Heart left ventricle (tissue), 16 donors: ENCODE measurements around the gene TEX50. TPM values are rescaled to one million over a fixed set of nuclear protein-coding genes. Genes with fewer than 3 reads are reported as not detected.
"Not testable (repeated sequence)": the region's sequence is repeated elsewhere in the genome, so short reads cannot be mapped to it uniquely, and the experiment has no call there.

ENCODE experiments used
- ATAC-seq, 4 donors: fragments of 200-7000 bp; cut with Tn5 transposase; one replicate each; pipeline ENCODE4 v1.9.1; 2020 to 2022; ENCODE audit warnings: moderate library complexity in 4 of 4, mild to moderate bottlenecking in 3 of 4, moderate number of reproducible peaks in 1 of 4
- DNase-seq, 5 donors: peaks; one replicate each; pipeline ENCODE4 v3.0.0-alpha.2; 2020
- H3K27ac ChIP-seq, 12 donors: fragments of 200-600 bp; sonication (generic) in 4 of 12; one replicate each; pipeline versions ENCODE4 v1.5.0 to v1.8.0; 2016 to 2022; ENCODE audit warnings: mild to moderate bottlenecking in 2 of 12
- H3K27me3 ChIP-seq, 9 donors: fragments of 200-600 bp; sonication (generic) in 2 of 9; one replicate each; pipeline versions ENCODE4 v1.5.1 to v1.8.0; 2016 to 2022; ENCODE audit warnings: mild to moderate bottlenecking in 3 of 9
- H3K36me3 ChIP-seq, 9 donors: fragments of 200-600 bp; sonication (generic) in 2 of 9; one replicate each; pipeline versions ENCODE4 v1.5.0 to v1.8.0; 2018 to 2022; ENCODE audit warnings: mild to moderate bottlenecking in 2 of 9
- H3K4me1 ChIP-seq, 12 donors: fragments of 200-600 bp; sonication (generic) in 4 of 12; one replicate each; pipeline versions ENCODE4 v1.5.0 to v1.8.0; 2016 to 2022; ENCODE audit warnings: mild to moderate bottlenecking in 3 of 12
- H3K4me3 ChIP-seq, 12 donors: fragments of 200-600 bp; sonication (generic) in 4 of 12; one replicate each; pipeline versions ENCODE4 v1.5.0 to v1.8.0; 2017 to 2022; ENCODE audit warnings: mild to moderate bottlenecking in 9 of 12, moderate library complexity in 4 of 12
- H3K9me3 ChIP-seq, 12 donors: fragments of 200-600 bp; sonication (generic) in 4 of 12; one replicate each; pipeline versions ENCODE4 v1.5.0 to v1.8.0; 2016 to 2022; ENCODE audit warnings: mild to moderate bottlenecking in 1 of 12
- POLR2A ChIP-seq, 2 donors: fragments of 450-650 bp; IDR thresholded peaks; one replicate each; pipeline ENCODE4 v1.6.1; 2017; ENCODE audit warnings: antibody characterized with exemption in 2 of 2, mild to moderate bottlenecking in 2 of 2, moderate library complexity in 2 of 2
- WGBS, 4 donors: extraction: QIAGEN DNeasy Blood & Tissue Kit in 2 of 4; methylation state at CpG; one replicate each; pipeline versions ENCODE4 v1.1.5 to v1.1.7; 2013 to 2018; 5-methylcytosine and 5-hydroxymethylcytosine counted together
- intact Hi-C, 10 donors: fragments of 100-400 bp; cut with DNase I; formaldehyde crosslinking; loops; one replicate each; pipeline versions ENCODE4 v1.11.1 to v1.14.2; 2022
- long read RNA-seq, 3 donors: library from polyadenylated mRNA; unstranded; transcript quantifications; one replicate each; pipeline ENCODE4 v2.0.0, GENCODE V29; 2020 to 2021
- polyA plus RNA-seq, 2 donors: library from polyadenylated mRNA; stranded (reverse); fragments of 200-250 nt; gene quantifications; one replicate each; pipeline ENCODE4 v1.2.3, GENCODE V29; 2013
- total RNA-seq, 9 donors: library from RNA; depleted of rRNA in 2 of 9; stranded (reverse); fragments of >200 nt in 2 of 9; fragmentation: NEBNext Ultra II Directional in 3 of 9; extraction: Animal tissue kit (Norgen Biotek cat#: 25700) in 3 of 9; gene quantifications; one replicate each; pipeline versions ENCODE4 v1.1.0 to v1.2.4, GENCODE V29; 2016 to 2023
- TF ChIP-seq, protein P1 (sequence below), 12 donors: fragments of 200-600 bp; sonication (generic) in 4 of 12; IDR thresholded peaks; one replicate each; pipeline versions ENCODE4 v1.5.0 to v1.8.0; 2018 to 2022; ENCODE audit warnings: antibody characterized with exemption in 12 of 12, mild to moderate bottlenecking in 5 of 12
- donor health status: ischemic (EF 13 %, LVEDD 7.1; RV severe dilation, severe dysfunction).
- donor health status: healthy with polysubstance abuse.
- donor health status: DM: no; HTN: yes; CAD: no.
- donor health status: DM: no; HTN: no; CAD: no.
- donor health status: ischemic (EF 25% LVEDD 6.9; RV normal size, moderate dysfunction).
- donor health status: ischemic (EF 25% LVEDD 5.7; RV mildly dilated, moderate dysfunction).
- donor health status: healthy.
- donor health status: DM: yes; HTN: yes; CAD: no.
- donor health status: ischemic (EF 35%, LVEDD 5.7; RV mildly dilated, moderate dysfunction).
- donor health status: nonischemic (EF 11% LVEDD 7.7; RV severe dilation, severe dysfunction).
- donor health status: DM: yes; HTN: yes; CAD: no.
- donor health status: PGD.
- donor health status: ischemic (EF 29% LVEDD 5.4; RV normal size, mild dysfunction).
- donor health status: nonischemic (EF 23%, LVEDD 6.1; RV moderate dilation, normal function).

The TEX50 gene, protein sequence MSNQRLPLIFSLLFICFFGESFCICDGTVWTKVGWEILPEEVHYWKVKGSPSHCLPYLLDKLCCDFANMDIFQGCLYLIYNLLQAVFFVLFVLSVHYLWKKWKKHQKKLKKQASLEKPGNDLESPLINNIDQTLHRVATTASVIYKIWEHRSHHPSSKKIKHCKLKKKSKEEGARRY
- total RNA-seq (not detected), polyA plus RNA-seq (not detected)
- long read RNA-seq, donor 1, result 0 reads
- long read RNA-seq, donor 2, result 0 reads
- long read RNA-seq, donor 3, result 0 reads

DNA sequence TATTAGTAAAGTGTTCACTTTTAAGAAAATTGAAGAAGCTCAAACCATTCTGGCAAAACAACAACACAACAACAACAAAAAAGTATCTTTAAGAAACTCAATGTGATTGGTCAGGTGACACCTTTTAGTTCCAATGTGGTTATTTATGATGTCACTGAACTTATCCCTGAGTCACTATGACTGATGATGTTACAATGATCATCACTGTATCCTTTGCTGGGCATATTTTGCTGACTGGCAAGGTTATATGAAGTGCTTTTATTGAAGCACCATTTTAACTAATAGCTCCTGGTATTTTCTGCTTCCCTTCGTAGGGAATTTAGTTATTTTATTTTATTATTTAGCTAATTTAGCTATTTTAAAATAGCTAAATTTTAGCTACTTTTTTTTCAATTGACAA, at the start of gene TEX50:
Gene TEX50, plus strand, starts transcription at position 223 of the 400 bp plus-strand sequence. CDS start 184 bp downstream, outside the sequence.
- ATAC-seq (no peak), DNase-seq (no peak)
- no peaks in the 10 kb centered on the region for H3K27me3 ChIP-seq
- H3K9me3 ChIP-seq, result peaks cover 0 to 14% (median 0%) of the 10 kb centered on the region in 12 donors
- no peak within 1 kb of the TSS for H3K27ac ChIP-seq
- intact Hi-C loops, result no loop called here
- no peak for TF ChIP-seq POLR2A (IDR thresholded peaks at IDR 0.05)
- TF ChIP-seq, protein P1, sequence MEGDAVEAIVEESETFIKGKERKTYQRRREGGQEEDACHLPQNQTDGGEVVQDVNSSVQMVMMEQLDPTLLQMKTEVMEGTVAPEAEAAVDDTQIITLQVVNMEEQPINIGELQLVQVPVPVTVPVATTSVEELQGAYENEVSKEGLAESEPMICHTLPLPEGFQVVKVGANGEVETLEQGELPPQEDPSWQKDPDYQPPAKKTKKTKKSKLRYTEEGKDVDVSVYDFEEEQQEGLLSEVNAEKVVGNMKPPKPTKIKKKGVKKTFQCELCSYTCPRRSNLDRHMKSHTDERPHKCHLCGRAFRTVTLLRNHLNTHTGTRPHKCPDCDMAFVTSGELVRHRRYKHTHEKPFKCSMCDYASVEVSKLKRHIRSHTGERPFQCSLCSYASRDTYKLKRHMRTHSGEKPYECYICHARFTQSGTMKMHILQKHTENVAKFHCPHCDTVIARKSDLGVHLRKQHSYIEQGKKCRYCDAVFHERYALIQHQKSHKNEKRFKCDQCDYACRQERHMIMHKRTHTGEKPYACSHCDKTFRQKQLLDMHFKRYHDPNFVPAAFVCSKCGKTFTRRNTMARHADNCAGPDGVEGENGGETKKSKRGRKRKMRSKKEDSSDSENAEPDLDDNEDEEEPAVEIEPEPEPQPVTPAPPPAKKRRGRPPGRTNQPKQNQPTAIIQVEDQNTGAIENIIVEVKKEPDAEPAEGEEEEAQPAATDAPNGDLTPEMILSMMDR (IDR thresholded peaks at IDR 0.05), result no peak
- H3K4me3 ChIP-seq, result no peak within 1 kb of the TSS
- H3K4me1 ChIP-seq, result no peaks in the 10 kb centered on the region
- no peaks in the 10 kb centered on the region for H3K36me3 ChIP-seq
- WGBS, 4 donors, result 88 to 95% (median 91%) methylated on average over 1 of the region's 1 CpG

DNA sequence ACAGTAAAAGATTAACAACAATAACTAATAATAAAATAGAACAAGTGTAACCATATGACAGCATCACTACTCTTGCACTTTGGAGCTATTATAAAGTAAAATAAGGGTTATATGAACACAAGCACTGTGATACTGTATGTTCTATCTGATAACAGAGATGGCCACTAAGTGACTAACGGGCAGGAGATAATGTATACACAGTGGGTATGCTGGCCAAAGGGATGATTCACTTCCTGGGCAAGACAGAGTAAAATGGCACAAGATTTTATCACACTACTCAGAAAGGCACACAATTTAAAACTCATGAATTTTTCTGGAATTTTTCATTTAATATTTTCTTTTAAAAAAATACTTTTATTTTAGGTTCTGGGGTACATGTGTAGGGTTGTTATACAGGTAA, 44.6 kb upstream of the TEX50 start:
- no peaks in the 10 kb centered on the region for H3K4me1 ChIP-seq
- 33 to 62% (median 52%) methylated on average over 1 of the region's 1 CpG for WGBS, 4 donors
- H3K4me3 ChIP-seq, result no peak overlapping the region
- H3K27ac ChIP-seq, result no peak overlapping the region
- intact Hi-C loops, result no loop called here
- no peak for TF ChIP-seq POLR2A (IDR thresholded peaks at IDR 0.05)
- TF ChIP-seq, protein P1 (IDR thresholded peaks at IDR 0.05), result no peak
- DNase-seq (no peak), ATAC-seq (no peak)
- no peaks in the 10 kb centered on the region for H3K9me3 ChIP-seq
- H3K36me3 ChIP-seq, result no peaks in the 10 kb centered on the region
- H3K27me3 ChIP-seq, result no peaks in the 10 kb centered on the region

DNA sequence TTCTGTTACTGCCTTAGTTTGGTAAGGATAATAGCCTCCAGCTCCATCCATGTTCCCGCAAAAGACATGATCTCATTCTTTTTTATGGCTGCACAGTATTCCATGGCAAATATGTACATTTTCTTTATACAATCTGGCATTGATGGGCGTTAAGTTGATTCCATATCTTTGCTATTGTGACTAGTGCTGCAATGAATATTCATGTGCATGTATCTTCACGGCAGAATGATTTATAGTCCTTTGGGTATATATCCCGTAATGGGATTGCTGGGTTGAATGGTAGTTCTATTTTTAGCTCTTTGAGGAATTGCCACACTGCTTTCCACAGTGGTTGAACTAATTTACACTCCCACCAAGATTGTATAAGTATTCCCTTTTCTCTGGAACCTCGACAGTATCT, 44.0 kb upstream of the TEX50 start:
- WGBS, 4 donors, result 81 to 84% (median 83%) methylated on average over 5 of the region's 5 CpGs
- H3K4me1 ChIP-seq, ATAC-seq: not testable (repeated sequence)

DNA sequence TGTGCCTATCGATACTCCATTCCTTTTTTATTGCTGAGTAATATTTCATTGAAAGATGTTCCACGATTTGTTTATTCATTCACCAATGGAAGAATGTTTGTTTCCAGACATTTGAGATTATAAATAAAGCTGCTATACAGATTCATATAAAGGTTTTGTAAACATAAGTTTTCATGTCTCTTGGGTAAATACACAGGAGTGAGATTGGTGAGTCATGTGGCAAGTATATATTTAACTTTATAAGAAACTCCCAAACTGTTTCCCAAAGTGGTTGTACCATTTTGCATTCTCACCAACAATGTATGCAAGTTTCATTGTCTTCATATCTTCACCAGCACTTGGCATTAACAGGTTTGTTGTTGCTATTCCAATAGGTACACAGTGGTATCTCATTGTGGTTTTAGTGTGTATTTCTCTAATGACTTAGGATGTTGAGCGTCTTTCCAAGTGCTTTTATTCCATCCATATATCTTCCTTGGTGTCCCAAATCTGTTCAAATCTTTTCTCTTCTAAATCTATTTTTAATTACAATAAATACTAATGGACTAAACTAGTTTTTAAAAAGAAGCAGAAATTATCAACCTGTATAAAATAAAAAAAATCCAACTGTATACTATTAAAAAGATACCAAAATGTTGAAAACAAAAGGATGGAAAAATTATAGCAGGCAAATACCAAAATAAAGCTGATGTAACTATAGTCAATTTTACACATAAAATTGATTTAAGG, 38.9 kb upstream of the TEX50 start:
- Histone ChIP-seq H3K9me3 (peaks cover 0 to 12% (median 5%) of the 10 kb centered on the region in 12 donors), H3K27ac (no peak overlapping the region), H3K4me1 (no peaks in the 10 kb centered on the region), H3K4me3 (no peak overlapping the region), H3K27me3 (no peaks in the 10 kb centered on the region), H3K36me3 (no peaks in the 10 kb centered on the region)
- ATAC-seq, result no peak
- DNase-seq, result no peak
- intact Hi-C loops, result no loop called here
- 93 to 96% (median 95%) methylated on average over 3 of the region's 3 CpGs for WGBS, 4 donors
- TF ChIP-seq, protein P1 (IDR thresholded peaks at IDR 0.05), result no peak

More for the DNA sequence above, 44.0 kb upstream of the TEX50 start:
- H3K27ac ChIP-seq, DNase-seq, H3K4me3 ChIP-seq, H3K36me3 ChIP-seq, H3K9me3 ChIP-seq, H3K27me3 ChIP-seq, intact Hi-C loops: not testable (repeated sequence)
